ENCODE data around the gene CLDN9.
"Not testable (repeated sequence)": the region's sequence is repeated elsewhere in the genome, so short reads cannot be mapped to it uniquely, and the experiment has no call there.

CLDN9 gene

GRCh38 chr16:3030222-3031212 is 17.8 kb downstream of the CLDN9 start:
- DNase-seq (ENCODE audit: low read depth in 2 of 2, low spot score in 1 of 2) = no peak

GRCh38 chr16:3032624-3033023 is 19.9 kb downstream of the CLDN9 start:
- no peak for DNase-seq (ENCODE audit: low read depth in 2 of 2, low spot score in 1 of 2)

- no peak for DNase-seq (ENCODE audit: low read depth in 2 of 2, low spot score in 1 of 2)
Observed at GRCh38 chr16:3035289-3035971, 22.7 kb downstream of the CLDN9 start.

- no peak for DNase-seq (ENCODE audit: low read depth in 2 of 2, low spot score in 1 of 2)
Observed at GRCh38 chr16:3035972-3036725, 23.4 kb downstream of the CLDN9 start.

- no peak for DNase-seq (ENCODE audit: low read depth in 2 of 2, low spot score in 1 of 2)
Observed at GRCh38 chr16:3036726-3037315, 24.1 kb downstream of the CLDN9 start, which contains the start of gene BICDL2. Gene BICDL2 (minus strand): TSS chr16:3036944. CDS start chr16:3035496, 1,448 bp downstream.

- no peak for DNase-seq (ENCODE audit: low read depth in 2 of 2, low spot score in 1 of 2)
Observed at GRCh38 chr16:3038256-3038655, 25.5 kb downstream of the CLDN9 start.

- DNase-seq (ENCODE audit: low read depth in 2 of 2, low spot score in 1 of 2) = no peak
Observed at GRCh38 chr16:3038896-3039295, 26.2 kb downstream of the CLDN9 start.

- DNase-seq (ENCODE audit: low read depth in 2 of 2, low spot score in 1 of 2) = no peak
Observed at GRCh38 chr16:3042376-3042775, 29.7 kb downstream of the CLDN9 start.

GRCh38 chr16:3044708-3045107 is 32.0 kb downstream of the CLDN9 start:
- no peak for DNase-seq (ENCODE audit: low read depth in 2 of 2, low spot score in 1 of 2)

GRCh38 chr16:3045758-3046640 is 33.3 kb downstream of the CLDN9 start, which contains the start of gene MMP25:
Gene MMP25 (plus strand): TSS chr16:3046561. CDS start chr16:3046918, 357 bp downstream.
- DNase-seq (ENCODE audit: low read depth in 2 of 2, low spot score in 1 of 2) = no peak

- DNase-seq (ENCODE audit: low read depth in 2 of 2, low spot score in 1 of 2) = no peak
Observed at GRCh38 chr16:3046641-3047386, 34.1 kb downstream of the CLDN9 start.

GRCh38 chr16:3047387-3047720 is 34.6 kb downstream of the CLDN9 start:
- no peak for DNase-seq (ENCODE audit: low read depth in 2 of 2, low spot score in 1 of 2)

- no peak for DNase-seq (ENCODE audit: low read depth in 2 of 2, low spot score in 1 of 2)
Observed at GRCh38 chr16:3049921-3050481, 37.3 kb downstream of the CLDN9 start.

GRCh38 chr16:3050487-3050886 is 37.8 kb downstream of the CLDN9 start:
- no peak for DNase-seq (ENCODE audit: low read depth in 2 of 2, low spot score in 1 of 2)

GRCh38 chr16:3051009-3051408 is 38.3 kb downstream of the CLDN9 start:
- DNase-seq (ENCODE audit: low read depth in 2 of 2, low spot score in 1 of 2) = no peak

- DNase-seq (ENCODE audit: low read depth in 2 of 2, low spot score in 1 of 2) = no peak
Observed at GRCh38 chr16:3051494-3051893, 38.8 kb downstream of the CLDN9 start.

- not testable (repeated sequence) for DNase-seq (ENCODE audit: low read depth in 2 of 2, low spot score in 1 of 2)
Observed at GRCh38 chr16:3052571-3053329, 40.0 kb downstream of the CLDN9 start.

GRCh38 chr16:3053330-3053710 is 40.6 kb downstream of the CLDN9 start:
- DNase-seq (ENCODE audit: low read depth in 2 of 2, low spot score in 1 of 2) = not testable (repeated sequence)
